ENCODE results near the gene ANKRD11.

The ANKRD11 gene

GRCh38 chr16:89221604-89222003, 268.8 kb downstream of the ANKRD11 start:
- Histone ChIP-seq H3K9me2 (replicated peaks; ENCODE audit: insufficient read depth, low read length) (no peaks in the 10 kb centered on the region), H3K27me3 (ENCODE audit: low read length) (no peaks in the 10 kb centered on the region), H2AFZ (ENCODE audit: low read depth, low read length, severe bottlenecking) (no peak overlapping the region), H3K79me2 (ENCODE audit: insufficient read depth, low read length) (no peaks in the 10 kb centered on the region), H3K36me3 (ENCODE audit: low read length) (peaks cover 7% of the 10 kb centered on the region; the same call in 1 of the 2 replicates), H4K20me1 (ENCODE audit: low read depth, low read length) (no peaks in the 10 kb centered on the region), H3K9ac (ENCODE audit: low read length) (no peak overlapping the region), H3F3A (ENCODE audit: insufficient read depth) (peaks cover 3% of the 10 kb centered on the region; the same call in 1 of the 2 replicates), H3K27ac (ENCODE audit: low read depth, low read length) (no peak overlapping the region), H3K9me3 (ENCODE audit: insufficient read depth, low read length) (no peaks in the 10 kb centered on the region), H3K4me2 (ENCODE audit: low read depth, low read length, poor library complexity, severe bottlenecking) (no peak overlapping the region), H3K4me3 (ENCODE audit: insufficient read depth, low read length, poor library complexity, severe bottlenecking) (no peak overlapping the region)
- no peak for TF ChIP-seq CTCF (IDR thresholded peaks at IDR 0.05; ENCODE audit: insufficient read depth, low read length, poor library complexity, severe bottlenecking)
- TF ChIP-seq EZH2phosphoT487 (conservative IDR thresholded peaks at IDR 0.05; ENCODE audit: low read length), result no peak

- H4K20me1 ChIP-seq (ENCODE audit: low read depth, low read length), result no peaks in the 10 kb centered on the region
- H3K9me3 ChIP-seq (ENCODE audit: insufficient read depth, low read length), result no peaks in the 10 kb centered on the region
- no peak overlapping the region for H3K27ac ChIP-seq (ENCODE audit: low read depth, low read length)
- no peak for TF ChIP-seq EZH2phosphoT487 (conservative IDR thresholded peaks at IDR 0.05; ENCODE audit: low read length)
- TF ChIP-seq CTCF (IDR thresholded peaks at IDR 0.05; ENCODE audit: insufficient read depth, low read length, poor library complexity, severe bottlenecking), result no peak
- no peak overlapping the region for H2AFZ ChIP-seq (ENCODE audit: low read depth, low read length, severe bottlenecking)
- no peaks in the 10 kb centered on the region for H3K9me2 ChIP-seq (replicated peaks; ENCODE audit: insufficient read depth, low read length)
- no peaks in the 10 kb centered on the region for H3K27me3 ChIP-seq (ENCODE audit: low read length)
- no peak overlapping the region for H3K9ac ChIP-seq (ENCODE audit: low read length)
- peaks cover 3% of the 10 kb centered on the region; the same call in 1 of the 2 replicates for H3F3A ChIP-seq (ENCODE audit: insufficient read depth)
- H3K4me3 ChIP-seq (ENCODE audit: insufficient read depth, low read length, poor library complexity, severe bottlenecking), result no peak overlapping the region
- H3K79me2 ChIP-seq (ENCODE audit: insufficient read depth, low read length), result no peaks in the 10 kb centered on the region
- H3K36me3 ChIP-seq (ENCODE audit: low read length), result no peaks in the 10 kb centered on the region
- no peak overlapping the region for H3K4me2 ChIP-seq (ENCODE audit: low read depth, low read length, poor library complexity, severe bottlenecking)
These were observed 271.0 kb downstream of the ANKRD11 start for GRCh38 chr16:89219365-89219764.

All from SU-DHL-6 (cell line).